NCI-H2081 treated with DMSO at 0.1 percent for 48 hours (cell line): Measurements from ENCODE around the gene ST6GALNAC3.
"Not testable (repeated sequence)": the region's sequence is repeated elsewhere in the genome, so short reads cannot be mapped to it uniquely, and the experiment has no call there.

Source experiments
- DNase-seq: peaks from one replicate; lab custom pipeline; 2025; lab: John Stamatoyannopoulos, UW

ST6GALNAC3 gene

GRCh38 chr1:76639181-76639580 lies 564.6 kb downstream of the ST6GALNAC3 start:
- no peak for DNase-seq

GRCh38 chr1:76640092-76640491 lies 565.5 kb downstream of the ST6GALNAC3 start:
- no peak for DNase-seq

- DNase-seq, result no peak
Observed at GRCh38 chr1:76640723-76641122, 566.2 kb downstream of the ST6GALNAC3 start.

- no peak for DNase-seq
Observed at GRCh38 chr1:76644139-76644538, 569.6 kb downstream of the ST6GALNAC3 start.

- DNase-seq, result not testable (repeated sequence)
Observed at GRCh38 chr1:76652860-76653259, 578.3 kb downstream of the ST6GALNAC3 start.

- no peak for DNase-seq
Observed at GRCh38 chr1:76657623-76658022, 583.1 kb downstream of the ST6GALNAC3 start.

GRCh38 chr1:76659171-76659940 lies 584.8 kb downstream of the ST6GALNAC3 start:
- DNase-seq, result no peak

- no peak for DNase-seq
Observed at GRCh38 chr1:76661531-76661930, 587.0 kb downstream of the ST6GALNAC3 start.

- no peak for DNase-seq
Observed at GRCh38 chr1:76666499-76666898, 592.0 kb downstream of the ST6GALNAC3 start.

GRCh38 chr1:76668046-76668445 lies 593.5 kb downstream of the ST6GALNAC3 start:
- DNase-seq, result no peak

GRCh38 chr1:76669131-76669530 lies 594.6 kb downstream of the ST6GALNAC3 start:
- no peak for DNase-seq

- no peak for DNase-seq
Observed at GRCh38 chr1:76669624-76670315, 595.2 kb downstream of the ST6GALNAC3 start.

- DNase-seq, result no peak
Observed at GRCh38 chr1:76674689-76675210, 600.2 kb downstream of the ST6GALNAC3 start.

- no peak for DNase-seq
Observed at GRCh38 chr1:76677416-76678405, 603.2 kb downstream of the ST6GALNAC3 start.

- no peak for DNase-seq
Observed at GRCh38 chr1:76679534-76680152, 605.1 kb downstream of the ST6GALNAC3 start.

- no peak for DNase-seq
Observed at GRCh38 chr1:76680651-76681050, 606.1 kb downstream of the ST6GALNAC3 start.

GRCh38 chr1:76682138-76682537 lies 607.6 kb downstream of the ST6GALNAC3 start:
- no peak for DNase-seq
